GM18907 (cell line): ENCODE data around the gene NDUFAF8.

Source experiments
- ATAC-seq: cut with Tn5 transposase; IDR thresholded peaks from one replicate; pipeline ENCODE4 v1.9.1; 2021; ENCODE audit warnings: mild to moderate bottlenecking, moderate library complexity; ENCODE audit not compliant: unreplicated experiment

The NDUFAF8 gene

DNA sequence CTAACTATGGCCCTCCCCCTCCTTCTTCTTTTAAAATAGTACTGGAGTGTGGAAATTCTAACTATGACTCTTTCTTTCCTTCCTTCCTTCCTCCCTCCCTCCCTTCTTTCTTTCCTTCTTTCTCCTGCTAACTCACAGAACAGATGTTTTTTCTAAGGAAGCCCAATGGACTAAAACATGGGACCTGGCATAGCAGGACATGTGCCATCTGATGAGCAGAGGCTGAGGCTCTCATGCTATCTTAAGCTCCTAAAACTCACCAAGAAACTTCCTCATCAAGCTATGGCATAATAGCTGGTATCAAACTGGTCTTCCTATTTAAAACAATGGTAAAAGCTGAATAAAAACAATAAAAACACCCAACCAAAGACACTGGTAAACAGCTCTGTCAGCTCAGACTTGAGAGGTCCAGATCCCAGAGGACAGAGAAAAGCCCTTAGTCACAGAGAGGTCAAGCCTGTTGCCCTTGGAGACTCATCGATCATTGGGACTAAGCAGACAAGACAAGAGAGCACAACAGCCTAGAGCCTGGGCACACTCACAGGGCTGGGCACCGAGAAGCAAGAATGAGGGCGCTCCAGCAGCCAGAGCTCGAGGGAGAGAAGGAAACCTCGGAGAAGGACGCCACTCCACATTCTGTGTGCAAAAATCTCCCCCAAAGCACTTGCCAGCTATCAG, 28.4 kb downstream of the NDUFAF8 start:
- ATAC-seq, result no peak

DNA sequence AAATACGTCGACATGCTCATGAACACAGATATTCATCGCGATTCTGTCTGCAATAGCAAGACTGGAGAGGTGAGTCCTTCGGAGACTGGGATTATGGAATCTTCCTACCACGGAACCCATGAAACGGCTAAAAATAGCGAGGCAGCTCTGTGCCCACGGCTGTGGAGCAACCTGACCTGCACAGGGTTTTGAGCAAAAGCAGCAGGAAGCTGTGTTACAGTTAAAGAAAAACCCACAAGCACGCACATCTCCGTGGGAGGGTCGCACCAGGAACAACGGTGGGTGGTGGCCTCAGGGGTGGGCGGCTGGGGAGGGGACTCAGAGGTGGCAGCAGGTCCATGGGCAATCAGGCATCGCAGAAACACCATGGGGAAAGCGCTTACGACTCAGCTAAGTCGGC, 31.2 kb downstream of the NDUFAF8 start:
- ATAC-seq, result no peak

DNA sequence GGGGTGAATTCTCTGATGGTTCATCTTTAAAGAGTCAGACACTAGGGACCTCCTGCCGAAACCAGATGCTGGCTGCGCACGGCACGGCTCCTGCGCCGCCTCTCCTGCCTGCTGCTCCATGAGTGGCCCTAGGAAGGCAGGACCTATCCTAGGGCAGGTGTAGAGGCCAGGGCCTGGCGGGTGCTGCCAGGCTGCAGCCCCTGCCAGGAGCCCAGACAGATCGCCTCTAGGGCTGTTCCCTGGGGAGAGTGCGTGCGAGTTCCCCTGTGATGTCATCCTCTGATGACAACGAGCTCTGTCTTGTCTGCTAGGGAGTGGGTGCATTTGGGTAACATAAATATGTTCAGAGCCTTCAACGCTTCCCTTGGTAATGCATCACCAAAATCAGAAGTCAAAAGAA, 32.1 kb downstream of the NDUFAF8 start:
- ATAC-seq, result no peak

GRCh38 chr17:81272616-81273015, 33.5 kb downstream of the NDUFAF8 start:
- no peak for ATAC-seq

DNA sequence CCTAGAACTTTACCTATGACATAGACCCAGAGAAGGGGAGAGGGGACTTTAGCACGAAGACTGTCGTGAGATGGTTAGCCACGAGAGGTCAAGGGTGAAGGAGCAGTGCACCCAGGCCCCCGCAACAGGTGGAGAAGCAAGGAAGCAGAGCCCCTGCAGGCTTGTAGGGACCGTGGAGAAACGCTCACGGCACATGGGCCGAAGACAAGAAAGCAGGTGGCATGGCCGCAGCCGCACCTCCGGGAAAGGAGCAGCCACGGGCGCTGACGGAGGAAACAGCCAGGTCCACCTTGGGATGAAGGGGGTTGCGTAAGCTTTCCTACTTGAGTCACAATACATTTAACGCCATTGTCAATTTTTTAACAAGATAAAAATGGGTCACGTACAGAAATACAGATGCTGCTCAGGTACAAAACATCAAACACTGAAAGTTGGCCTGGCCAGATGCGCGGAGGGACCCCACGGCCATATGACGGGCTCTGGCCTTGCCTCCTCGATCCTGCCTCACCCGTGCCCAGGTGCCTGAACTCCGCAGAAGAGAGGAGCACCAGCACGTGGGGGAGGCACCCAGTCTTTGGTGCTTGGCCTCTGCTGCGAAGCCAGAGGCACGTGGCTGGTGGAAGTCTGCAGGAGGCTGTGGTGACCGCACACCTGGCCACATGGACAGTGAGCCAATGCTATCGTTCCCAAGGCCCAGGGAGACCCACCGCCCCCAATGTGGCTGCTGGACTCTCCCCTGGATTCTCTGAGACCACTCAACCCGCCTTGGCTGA, 34.8 kb downstream of the NDUFAF8 start:
- no peak for ATAC-seq

DNA sequence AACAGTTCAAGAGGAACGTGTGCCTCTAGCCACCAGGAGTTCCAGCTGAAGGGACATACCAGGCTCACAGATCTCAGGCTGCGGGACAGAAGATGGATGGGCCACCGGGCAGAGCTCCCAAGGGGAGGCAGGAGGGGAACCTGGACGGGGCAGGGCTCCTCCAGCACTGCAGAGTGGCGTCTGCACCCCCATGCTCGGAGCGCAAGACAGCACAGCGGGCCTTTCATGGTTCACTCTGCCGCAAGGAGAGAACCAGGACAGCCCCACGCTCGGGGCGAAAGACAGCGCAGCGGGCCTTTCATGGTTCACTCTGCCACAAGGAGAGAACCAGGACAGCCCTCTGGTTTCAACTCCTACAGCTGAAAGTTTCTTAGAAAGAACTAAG, 35.3 kb downstream of the NDUFAF8 start:
- no peak for ATAC-seq

DNA sequence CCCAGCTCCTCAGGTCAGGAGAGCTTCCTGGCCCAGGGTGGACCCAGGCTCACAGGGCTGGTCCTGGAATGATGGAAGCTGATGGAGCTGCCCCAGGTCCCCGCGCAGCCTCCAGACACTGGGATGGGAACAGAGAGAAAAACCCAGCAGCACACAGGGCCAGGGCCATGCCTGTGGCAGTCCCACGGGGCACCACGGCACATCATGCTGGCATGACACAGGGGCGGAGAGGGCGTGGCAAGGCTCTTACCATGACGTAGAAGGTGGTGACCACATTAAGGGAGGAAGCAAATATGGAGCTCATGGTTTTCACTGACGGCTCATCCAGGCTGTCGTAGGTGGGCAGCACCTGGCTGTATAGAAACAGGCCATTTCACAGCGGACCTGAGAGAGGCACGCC, 37.7 kb downstream of the NDUFAF8 start:
- no peak for ATAC-seq

- ATAC-seq, result no peak
Measured at GRCh38 chr17:81277421-81277820, 38.3 kb downstream of the NDUFAF8 start.

DNA sequence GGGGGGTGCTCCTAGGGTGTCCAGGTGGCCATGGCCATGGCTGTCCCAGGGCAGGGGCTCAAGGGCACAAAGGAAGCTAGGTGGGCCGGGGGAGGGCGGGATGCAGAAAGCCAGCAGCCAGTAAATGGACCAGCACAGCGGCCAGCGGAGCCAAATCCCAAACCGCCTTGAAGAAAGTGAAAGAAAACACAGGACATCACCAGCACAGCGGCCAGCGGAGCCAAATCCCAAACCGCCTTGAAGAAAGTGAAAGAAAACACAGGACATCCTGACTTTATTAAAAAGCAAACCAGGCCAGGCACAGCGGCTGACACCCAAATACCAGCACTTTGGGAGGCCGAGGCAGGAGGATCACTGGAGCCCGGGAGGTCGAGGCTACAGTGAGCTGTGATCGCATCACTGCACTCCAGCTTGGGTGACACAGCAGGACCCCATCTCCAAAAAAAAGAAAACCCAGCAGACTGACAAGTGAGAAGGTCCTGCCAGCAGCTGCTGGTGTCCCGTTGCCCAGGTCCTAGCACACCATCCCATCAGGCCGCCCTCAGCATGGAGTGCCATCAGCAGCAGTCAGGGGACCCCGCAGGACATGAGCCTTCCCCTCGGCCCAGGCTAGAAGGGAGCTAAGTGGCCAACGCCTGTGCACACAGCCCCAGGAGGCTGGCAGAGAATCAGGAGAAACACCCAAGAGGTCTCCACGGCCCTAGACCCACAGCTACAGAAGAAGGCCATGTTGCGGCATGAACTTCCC, 39.0 kb downstream of the NDUFAF8 start:
- no peak for ATAC-seq

DNA sequence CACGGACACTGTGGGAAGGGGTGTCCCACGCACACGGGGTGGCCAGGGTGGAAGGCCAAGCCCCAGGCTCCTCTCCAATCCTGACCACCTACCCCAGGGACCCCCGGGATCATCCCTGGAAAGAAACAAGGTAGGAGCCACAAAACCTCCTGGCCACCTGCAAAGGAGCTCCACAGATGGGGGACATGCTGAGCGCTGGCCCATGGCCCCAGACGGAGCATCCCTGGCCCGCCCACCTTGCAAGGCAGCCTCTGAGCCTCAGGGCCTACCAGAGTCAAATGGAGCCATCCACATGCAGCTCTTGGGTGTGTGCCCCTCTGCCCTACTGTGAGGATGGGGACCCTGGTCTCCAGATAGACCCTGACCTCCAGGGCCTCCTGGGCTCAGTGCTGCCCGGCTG, 39.7 kb downstream of the NDUFAF8 start:
- ATAC-seq, result no peak

DNA sequence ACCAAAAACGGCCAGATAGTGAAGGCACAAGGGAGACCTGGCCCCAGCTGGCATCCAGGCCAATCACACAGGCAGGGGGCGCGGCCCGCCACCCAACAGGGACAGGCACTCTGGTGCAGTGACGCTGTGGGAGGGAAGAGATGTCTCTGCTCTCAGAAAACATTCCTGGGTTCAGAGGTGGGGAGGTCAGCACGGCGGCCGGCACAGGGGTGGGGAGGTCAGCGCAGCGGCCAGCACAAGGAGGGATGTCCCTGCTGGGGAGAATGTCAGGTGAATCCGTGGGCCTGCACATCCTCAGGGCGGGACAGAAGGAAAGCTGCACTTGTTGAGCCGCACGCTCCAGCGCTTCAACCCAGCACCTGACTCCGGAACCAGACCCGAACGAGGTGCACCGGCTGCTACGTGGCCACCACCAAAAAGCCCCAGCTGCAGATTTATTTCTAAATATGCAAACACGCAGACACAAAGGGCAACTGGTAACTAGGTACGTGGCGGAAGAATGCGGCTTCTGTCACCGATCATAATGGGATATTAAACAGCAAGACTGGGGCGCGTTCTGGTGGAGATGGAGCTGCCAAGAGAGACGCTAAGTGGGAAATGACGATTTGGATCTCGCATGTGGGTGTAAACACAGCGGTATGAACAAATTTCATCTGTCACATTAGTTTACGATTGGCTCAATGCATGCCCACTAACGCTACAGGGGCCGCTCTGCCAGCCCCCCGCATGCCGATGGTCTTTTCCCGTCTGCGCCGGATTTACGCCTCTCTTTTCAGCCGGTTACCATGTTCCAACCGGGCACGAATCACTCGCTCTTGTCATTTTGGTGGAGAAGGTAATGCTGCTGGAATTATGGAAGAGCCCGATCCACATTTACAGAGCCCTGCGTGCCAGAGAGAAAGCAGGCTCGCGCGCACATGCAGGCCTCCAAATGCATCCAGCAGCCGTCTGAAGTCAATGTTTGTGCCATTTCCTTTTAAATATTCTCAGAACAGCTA, 40.5 kb downstream of the NDUFAF8 start:
- ATAC-seq, result no peak

- ATAC-seq, result no peak
Measured at GRCh38 chr17:81280571-81280970, 41.5 kb downstream of the NDUFAF8 start.

- no peak for ATAC-seq
Measured at GRCh38 chr17:81282141-81282540, 43.0 kb downstream of the NDUFAF8 start.

DNA sequence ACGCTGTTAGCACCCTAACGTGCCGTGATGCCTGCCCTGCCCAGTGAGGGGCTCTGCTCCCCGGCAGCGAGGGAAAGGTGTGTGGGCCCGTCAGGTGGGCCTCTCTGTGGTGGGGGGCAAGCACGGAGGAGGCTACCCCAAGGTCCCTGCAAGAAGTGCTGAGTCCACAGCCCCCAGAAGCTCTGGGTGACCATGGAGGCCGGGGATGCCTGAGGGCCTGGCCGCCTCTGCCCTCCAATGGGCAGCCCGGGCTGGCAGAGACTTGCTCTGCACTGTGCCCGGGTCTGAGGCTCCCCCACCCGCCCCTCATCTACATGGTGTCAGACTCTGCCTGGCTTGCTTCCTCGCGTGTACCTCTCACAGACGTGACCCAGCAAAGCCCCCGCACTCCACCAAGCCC, 43.8 kb downstream of the NDUFAF8 start:
- no peak for ATAC-seq

DNA sequence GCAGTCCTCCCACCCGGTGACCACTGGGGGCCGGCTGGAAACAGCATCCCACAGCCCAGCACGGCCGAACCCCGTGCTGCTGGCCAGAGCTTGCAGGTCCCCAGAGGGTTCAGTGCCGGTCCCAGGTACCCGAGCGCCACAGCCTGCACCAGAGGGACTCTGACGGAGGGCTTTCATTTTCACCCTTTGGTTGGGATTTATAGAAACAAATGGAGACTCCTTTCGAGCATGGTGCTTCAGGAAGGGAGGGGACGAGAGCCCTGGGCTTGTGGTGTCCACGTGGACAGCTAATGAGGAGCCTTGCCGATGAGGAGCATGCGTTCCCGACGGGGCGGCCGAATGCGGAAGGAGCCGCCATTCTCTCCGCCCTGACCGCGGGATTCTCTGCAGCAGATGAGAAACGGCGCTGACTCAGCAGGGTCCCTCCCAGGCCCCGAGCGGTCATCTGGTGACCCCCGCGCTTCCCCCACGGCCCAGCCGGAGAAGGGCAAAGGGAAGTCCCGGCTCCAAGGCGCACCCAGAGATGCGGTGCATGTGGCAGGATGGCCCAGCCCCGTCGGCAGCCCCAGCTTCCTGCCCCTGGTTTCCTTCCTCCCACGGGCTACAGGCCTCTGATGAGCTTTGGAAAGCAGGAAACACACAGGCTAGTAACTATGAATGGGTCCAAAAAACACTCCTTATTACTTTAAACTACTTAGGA, 46.2 kb downstream of the NDUFAF8 start:
- ATAC-seq, result no peak

- ATAC-seq, result no peak
Measured at GRCh38 chr17:81285894-81286293, 46.8 kb downstream of the NDUFAF8 start.

DNA sequence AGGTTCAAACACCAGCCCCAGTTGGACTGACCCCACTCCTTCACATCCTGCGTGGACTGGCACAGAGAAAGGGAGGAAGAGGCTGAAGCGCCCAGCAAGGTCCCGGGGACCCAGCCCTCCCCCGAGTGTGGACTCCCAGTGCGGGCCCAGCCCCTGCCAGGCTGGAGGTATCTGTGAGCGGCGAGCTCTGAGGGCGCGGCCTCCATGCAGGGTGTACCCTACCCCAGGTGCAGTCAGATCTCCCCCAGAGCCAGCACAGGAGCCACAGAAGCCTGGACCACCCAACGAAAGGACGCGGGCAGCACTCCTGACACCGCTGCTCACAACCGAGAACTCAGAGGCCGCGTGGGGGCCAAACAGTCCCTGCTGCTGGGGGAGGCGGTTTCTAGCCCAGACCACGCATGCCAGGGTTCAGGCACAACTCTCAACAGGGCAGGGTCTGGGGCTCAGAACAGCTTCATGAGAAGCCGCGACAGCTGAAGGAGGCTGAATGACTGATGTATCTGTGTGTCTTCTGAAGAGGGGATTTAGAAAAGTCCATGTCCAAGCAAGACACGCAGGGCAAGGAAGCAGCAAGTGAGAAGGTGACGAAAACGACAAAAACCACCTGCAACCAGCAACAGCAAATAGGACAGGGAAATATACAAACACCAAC, 47.5 kb downstream of the NDUFAF8 start:
- no peak for ATAC-seq

GRCh38 chr17:81287152-81287551, 48.0 kb downstream of the NDUFAF8 start:
- no peak for ATAC-seq

- no peak for ATAC-seq
Measured at GRCh38 chr17:81287741-81288430, 48.8 kb downstream of the NDUFAF8 start.
